ENCODE data around the gene CTNNBIP1. TPM values are rescaled to one million over a fixed set of nuclear protein-coding genes. Genes with fewer than 3 reads are reported as not detected.

Gene CTNNBIP1
- total and polyA plus RNA-seq, 2 donors (not counting 3 experiments of a cell fraction or from before 2014, with no cell fraction given) = 26.6 to 31.7 TPM

DNA sequence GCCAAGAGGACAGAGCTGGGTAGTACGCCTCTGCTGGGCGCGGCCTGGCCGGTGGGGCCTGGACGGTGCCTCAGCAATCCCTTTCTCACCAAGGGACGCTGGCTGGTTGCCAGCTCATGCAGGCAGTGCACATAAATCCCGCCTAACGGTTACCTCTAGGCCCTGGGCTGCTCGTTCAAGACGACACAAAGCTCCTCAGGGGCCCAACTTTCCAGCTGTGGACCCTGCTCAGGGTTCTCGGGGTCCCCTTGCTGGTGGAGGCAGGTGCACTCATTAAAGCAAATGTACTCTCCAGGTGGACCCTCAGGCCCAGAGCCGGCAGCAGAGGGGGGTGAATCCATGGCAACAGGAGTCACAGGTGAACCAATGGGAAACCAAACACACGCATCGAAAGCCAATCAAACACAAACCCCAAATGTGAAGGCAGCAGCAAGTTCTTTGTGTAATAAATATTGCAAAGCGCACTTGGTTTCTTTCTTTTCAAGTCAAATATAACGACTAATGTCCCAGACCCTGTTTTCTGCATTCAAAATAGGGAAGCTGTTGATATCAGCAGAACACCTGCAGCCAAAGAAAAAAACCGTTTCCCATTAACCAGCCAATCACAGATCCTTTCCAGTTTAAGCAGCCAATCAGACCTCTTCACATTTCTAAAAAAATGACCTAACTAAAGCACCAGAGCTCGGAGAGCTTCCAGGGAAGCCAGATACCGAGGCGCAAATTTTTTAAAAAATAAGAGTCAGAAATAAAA, 60.2 kb downstream of the CTNNBIP1 start:
- Histone ChIP-seq H3K4me2 (ENCODE audit: insufficient read depth, low read length) (no peak overlapping the region), H3K36me3 (ENCODE audit: control insufficient read depth in 2 of 2, extremely low read depth in 1 of 2, insufficient read depth in 2 of 2, low read length in 2 of 2) (no peaks in the 10 kb centered on the region), H3K4me3 (replicated peaks in 1 of 3; ENCODE audit: insufficient read depth in 1 of 3, low read depth in 1 of 3, low read length in 3 of 3) (no peak overlapping the region), H4K20me1 (replicated peaks; ENCODE audit: control insufficient read depth, extremely low read depth, insufficient read depth, low read length) (no peaks in the 10 kb centered on the region), H3K79me2 (ENCODE audit: control insufficient read depth, insufficient read depth, low read length) (no peaks in the 10 kb centered on the region), H3K27me3 (ENCODE audit: control insufficient read depth in 2 of 2, insufficient read depth in 2 of 2, low read length in 2 of 2) (no peaks in the 10 kb centered on the region), H3K27ac (ENCODE audit: insufficient read depth, low read depth, low read length) (no peak overlapping the region), H3K9me1 (replicated peaks; ENCODE audit: control insufficient read depth, extremely low read depth, insufficient read depth, low read length) (no peaks in the 10 kb centered on the region), H3K4me1 (ENCODE audit: control insufficient read depth, extremely low read depth, insufficient read depth, low read length) (no peaks in the 10 kb centered on the region), H3K9me3 (replicated peaks; ENCODE audit: control insufficient read depth, insufficient read depth, low read length) (no peaks in the 10 kb centered on the region), H2AFZ (ENCODE audit: low read depth, low read length) (no peak overlapping the region), H3K9ac (replicated peaks; ENCODE audit: extremely low read depth, insufficient read depth, low read length) (no peak overlapping the region)
- CTCF ChIA-PET = interaction anchor here (0.8 to 1.4 kb wide), 4 partner anchors 9 to 128 kb away, joined by 3 to 6 read pairs (median 4); no protein-coding TSS in a partner anchor
- POLR2A ChIA-PET = no interaction called here
- intact Hi-C loops (cut with micrococcal nuclease) = no loop called here
- no peak for FAIRE-seq
- DNase-seq (ENCODE audit: low read depth, low spot score) = no peak
- TF ChIP-seq CTCF (IDR thresholded peaks at IDR 0.05; ENCODE audit: extremely low read depth in 1 of 2, insufficient read depth in 1 of 2, low read depth in 1 of 2, low read length in 2 of 2) (no peak), MAX (IDR thresholded peaks at IDR 0.05; ENCODE audit: insufficient read depth, insufficient read length) (no peak), JUN (IDR thresholded peaks at IDR 0.05; ENCODE audit: borderline replicate concordance, insufficient read depth, insufficient read length, low read depth) (no peak), MYC (IDR thresholded peaks at IDR 0.05; ENCODE audit: low read depth, low read length) (no peak), FOS (IDR thresholded peaks at IDR 0.05; ENCODE audit: borderline replicate concordance, insufficient read depth, low read length) (no peak), POLR2A (IDR thresholded peaks at IDR 0.05; ENCODE audit: low read depth, low read length) (no peak)
- dilution Hi-C loops (cut with MboI; ENCODE audit: extremely low pct_ligation_motif_present, low sequenced_read_pairs) = no loop called here
- TSS peak; percentile 17 for BruUV-seq (replicated peaks)
